ENCODE results near the gene ARHGAP8. TPM values are rescaled to one million over a fixed set of nuclear protein-coding genes. Genes with fewer than 3 reads are reported as not detected.

Gene ARHGAP8
- total and polyA plus RNA-seq, 2 experiments from 2014 or later = 62.8 to 64.9 TPM

GRCh38 chr22:44787832-44788231, 35.5 kb downstream of the ARHGAP8 start (continued):
- TF ChIP-seq REST (IDR thresholded peaks at IDR 0.05; ENCODE audit: unreplicated experiment) (no peak), STAT1 (IDR thresholded peaks at IDR 0.05; ENCODE audit: unreplicated experiment) (no peak), POLR2AphosphoS5 (IDR thresholded peaks at IDR 0.05; ENCODE audit: low read depth) (no peak), ZNF331 (CRISPR knock-in tag; IDR thresholded peaks at IDR 0.05; ENCODE audit: low read depth) (no peak)
- TF ChIP-seq, protein P1, sequence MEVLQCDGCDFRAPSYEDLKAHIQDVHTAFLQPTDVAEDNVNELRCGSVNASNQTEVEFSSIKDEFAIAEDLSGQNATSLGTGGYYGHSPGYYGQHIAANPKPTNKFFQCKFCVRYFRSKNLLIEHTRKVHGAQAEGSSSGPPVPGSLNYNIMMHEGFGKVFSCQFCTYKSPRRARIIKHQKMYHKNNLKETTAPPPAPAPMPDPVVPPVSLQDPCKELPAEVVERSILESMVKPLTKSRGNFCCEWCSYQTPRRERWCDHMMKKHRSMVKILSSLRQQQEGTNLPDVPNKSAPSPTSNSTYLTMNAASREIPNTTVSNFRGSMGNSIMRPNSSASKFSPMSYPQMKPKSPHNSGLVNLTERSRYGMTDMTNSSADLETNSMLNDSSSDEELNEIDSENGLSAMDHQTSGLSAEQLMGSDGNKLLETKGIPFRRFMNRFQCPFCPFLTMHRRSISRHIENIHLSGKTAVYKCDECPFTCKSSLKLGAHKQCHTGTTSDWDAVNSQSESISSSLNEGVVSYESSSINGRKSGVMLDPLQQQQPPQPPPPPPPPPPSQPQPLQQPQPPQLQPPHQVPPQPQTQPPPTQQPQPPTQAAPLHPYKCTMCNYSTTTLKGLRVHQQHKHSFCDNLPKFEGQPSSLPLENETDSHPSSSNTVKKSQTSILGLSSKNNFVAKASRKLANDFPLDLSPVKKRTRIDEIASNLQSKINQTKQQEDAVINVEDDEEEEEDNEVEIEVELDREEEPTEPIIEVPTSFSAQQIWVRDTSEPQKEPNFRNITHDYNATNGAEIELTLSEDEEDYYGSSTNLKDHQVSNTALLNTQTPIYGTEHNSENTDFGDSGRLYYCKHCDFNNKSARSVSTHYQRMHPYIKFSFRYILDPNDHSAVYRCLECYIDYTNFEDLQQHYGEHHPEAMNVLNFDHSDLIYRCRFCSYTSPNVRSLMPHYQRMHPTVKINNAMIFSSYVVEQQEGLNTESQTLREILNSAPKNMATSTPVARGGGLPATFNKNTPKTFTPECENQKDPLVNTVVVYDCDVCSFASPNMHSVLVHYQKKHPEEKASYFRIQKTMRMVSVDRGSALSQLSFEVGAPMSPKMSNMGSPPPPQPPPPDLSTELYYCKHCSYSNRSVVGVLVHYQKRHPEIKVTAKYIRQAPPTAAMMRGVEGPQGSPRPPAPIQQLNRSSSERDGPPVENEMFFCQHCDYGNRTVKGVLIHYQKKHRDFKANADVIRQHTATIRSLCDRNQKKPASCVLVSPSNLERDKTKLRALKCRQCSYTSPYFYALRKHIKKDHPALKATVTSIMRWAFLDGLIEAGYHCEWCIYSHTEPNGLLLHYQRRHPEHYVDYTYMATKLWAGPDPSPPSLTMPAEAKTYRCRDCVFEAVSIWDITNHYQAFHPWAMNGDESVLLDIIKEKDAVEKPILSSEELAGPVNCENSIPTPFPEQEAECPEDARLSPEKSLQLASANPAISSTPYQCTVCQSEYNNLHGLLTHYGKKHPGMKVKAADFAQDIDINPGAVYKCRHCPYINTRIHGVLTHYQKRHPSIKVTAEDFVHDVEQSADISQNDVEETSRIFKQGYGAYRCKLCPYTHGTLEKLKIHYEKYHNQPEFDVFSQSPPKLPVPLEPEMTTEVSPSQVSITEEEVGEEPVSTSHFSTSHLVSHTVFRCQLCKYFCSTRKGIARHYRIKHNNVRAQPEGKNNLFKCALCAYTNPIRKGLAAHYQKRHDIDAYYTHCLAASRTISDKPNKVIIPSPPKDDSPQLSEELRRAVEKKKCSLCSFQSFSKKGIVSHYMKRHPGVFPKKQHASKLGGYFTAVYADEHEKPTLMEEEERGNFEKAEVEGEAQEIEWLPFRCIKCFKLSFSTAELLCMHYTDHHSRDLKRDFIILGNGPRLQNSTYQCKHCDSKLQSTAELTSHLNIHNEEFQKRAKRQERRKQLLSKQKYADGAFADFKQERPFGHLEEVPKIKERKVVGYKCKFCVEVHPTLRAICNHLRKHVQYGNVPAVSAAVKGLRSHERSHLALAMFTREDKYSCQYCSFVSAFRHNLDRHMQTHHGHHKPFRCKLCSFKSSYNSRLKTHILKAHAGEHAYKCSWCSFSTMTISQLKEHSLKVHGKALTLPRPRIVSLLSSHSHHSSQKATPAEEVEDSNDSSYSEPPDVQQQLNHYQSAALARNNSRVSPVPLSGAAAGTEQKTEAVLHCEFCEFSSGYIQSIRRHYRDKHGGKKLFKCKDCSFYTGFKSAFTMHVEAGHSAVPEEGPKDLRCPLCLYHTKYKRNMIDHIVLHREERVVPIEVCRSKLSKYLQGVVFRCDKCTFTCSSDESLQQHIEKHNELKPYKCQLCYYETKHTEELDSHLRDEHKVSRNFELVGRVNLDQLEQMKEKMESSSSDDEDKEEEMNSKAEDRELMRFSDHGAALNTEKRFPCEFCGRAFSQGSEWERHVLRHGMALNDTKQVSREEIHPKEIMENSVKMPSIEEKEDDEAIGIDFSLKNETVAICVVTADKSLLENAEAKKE (CRISPR knock-in tag; IDR thresholded peaks at IDR 0.05) = no peak

GRCh38 chr22:44793106-44793505, 40.7 kb downstream of the ARHGAP8 start:
- Mint-ChIP-seq H3K9me3 (no peaks in the 10 kb centered on the region), H3K4me1 (peaks cover 27% of the 10 kb centered on the region), H3K27ac (no peak overlapping the region), H3K27me3 (ENCODE audit: insufficient read depth, low read depth, poor library complexity) (peaks cover 25% of the 10 kb centered on the region), H3K4me3 (no peak overlapping the region), H3K36me3 (ENCODE audit: low read depth) (peaks cover 26% of the 10 kb centered on the region)
- Histone ChIP-seq H3F3A (replicated peaks; ENCODE audit: low read depth) (peaks cover 3% of the 10 kb centered on the region; the same call in 1 of the 2 replicates), H3K27me3 (ENCODE audit: insufficient read depth) (no peaks in the 10 kb centered on the region), H3K4me1 (ENCODE audit: insufficient read depth) (peaks cover 34% of the 10 kb centered on the region), H3K36me3 (ENCODE audit: insufficient read depth) (no peaks in the 10 kb centered on the region), H3K79me2 (replicated peaks; ENCODE audit: insufficient read depth) (peaks cover 17% of the 10 kb centered on the region; the same call in 1 of the 2 replicates), H3K4me3 (no peak overlapping the region), H3K4me2 (no peak overlapping the region), H4K20me1 (replicated peaks; ENCODE audit: insufficient read depth) (no peaks in the 10 kb centered on the region; the same call in none of the 2 replicates), H2AFZ (no peak overlapping the region), H3K9me2 (ENCODE audit: insufficient read depth) (no peaks in the 10 kb centered on the region), H3K27ac (ENCODE audit: low read depth) (no peak overlapping the region)
- DNase-seq (ENCODE audit: low spot score) (no peak), ATAC-seq (no peak)
- TF ChIP-seq NANOG (IDR thresholded peaks at IDR 0.05; ENCODE audit: borderline replicate concordance) (no peak), REST (IDR thresholded peaks at IDR 0.05; ENCODE audit: unreplicated experiment) (no peak), CREB1 (CRISPR knock-in tag; IDR thresholded peaks at IDR 0.05; ENCODE audit: low read depth) (no peak), ZNF331 (CRISPR knock-in tag; IDR thresholded peaks at IDR 0.05; ENCODE audit: low read depth) (no peak), JUNB (IDR thresholded peaks at IDR 0.05; ENCODE audit: unreplicated experiment) (no peak), ZNF114 (CRISPR knock-in tag; IDR thresholded peaks at IDR 0.05) (no peak), EZH2phosphoT487 (IDR thresholded peaks at IDR 0.05; ENCODE audit: unreplicated experiment) (no peak)
- TF ChIP-seq, protein P2, sequence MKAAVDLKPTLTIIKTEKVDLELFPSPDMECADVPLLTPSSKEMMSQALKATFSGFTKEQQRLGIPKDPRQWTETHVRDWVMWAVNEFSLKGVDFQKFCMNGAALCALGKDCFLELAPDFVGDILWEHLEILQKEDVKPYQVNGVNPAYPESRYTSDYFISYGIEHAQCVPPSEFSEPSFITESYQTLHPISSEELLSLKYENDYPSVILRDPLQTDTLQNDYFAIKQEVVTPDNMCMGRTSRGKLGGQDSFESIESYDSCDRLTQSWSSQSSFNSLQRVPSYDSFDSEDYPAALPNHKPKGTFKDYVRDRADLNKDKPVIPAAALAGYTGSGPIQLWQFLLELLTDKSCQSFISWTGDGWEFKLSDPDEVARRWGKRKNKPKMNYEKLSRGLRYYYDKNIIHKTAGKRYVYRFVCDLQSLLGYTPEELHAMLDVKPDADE (IDR thresholded peaks at IDR 0.05) = no peak
